Measurements from ENCODE around the gene ZNF785. TPM values are rescaled to one million over a fixed set of nuclear protein-coding genes. Genes with fewer than 3 reads are reported as not detected.
A peak's percentile ranks its signal among the peaks of the same experiment; 100 is the strongest.

The ZNF785 gene
- total and polyA plus RNA-seq, 2 donors (not counting 1 experiment from before 2014, with no cell fraction given): 12.2 to 39.7 TPM

DNA sequence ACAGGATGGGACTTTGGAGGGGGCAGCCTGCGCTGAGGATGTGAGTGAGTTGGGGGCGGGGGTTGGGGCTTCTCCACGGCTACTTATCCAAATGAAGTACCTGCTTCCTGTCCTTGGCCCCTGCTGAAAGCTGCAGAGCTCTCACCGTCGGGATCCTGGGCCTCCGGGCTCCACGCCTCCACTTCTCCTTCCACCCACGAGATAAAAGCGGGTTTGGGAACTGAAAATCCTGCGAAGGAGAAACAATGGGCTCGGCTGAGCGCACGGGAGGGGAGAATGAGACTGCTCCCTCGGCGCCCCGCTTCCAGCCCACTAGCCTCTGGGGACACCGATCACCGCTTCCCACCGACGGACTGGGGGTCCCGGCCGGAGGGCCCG lies 486 bp downstream of the ZNF785 start:
- Mint-ChIP-seq H3K4me3 (peak overlapping the region; percentile 85), H3K27me3 (no peaks in the 10 kb centered on the region), H3K4me1 (peaks cover 22% of the 10 kb centered on the region), H3K27ac (peak overlapping the region; percentile 71), H3K9me3 (ENCODE audit: insufficient read depth) (no peaks in the 10 kb centered on the region)
- H3K4me3 ChIP-seq (ENCODE audit: control extremely low read depth in 1 of 5, extremely low read depth in 1 of 5, insufficient read depth in 1 of 5, low read depth in 2 of 5, low read length in 4 of 5): peak overlapping the region; percentile 15 to 89 (median 73)
- DNase-seq: no peak
- H3K27me3 ChIP-seq (replicated peaks in 1 of 4; ENCODE audit: control extremely low read depth in 1 of 4, control insufficient read depth in 3 of 4, insufficient read depth in 4 of 4, low read length in 3 of 4): no peaks in the 10 kb centered on the region
- peak overlapping the region; percentile 29 to 82 for H3K27ac ChIP-seq (ENCODE audit: low read length in 2 of 2)
- H3K9me3 ChIP-seq (ENCODE audit: control extremely low read depth in 1 of 3, control insufficient read depth in 2 of 3, insufficient read depth in 1 of 3, low read length in 2 of 3): no peaks in the 10 kb centered on the region
- H3K36me3 ChIP-seq (replicated peaks in 1 of 2; ENCODE audit: control extremely low read depth in 1 of 2, control insufficient read depth in 1 of 2, extremely low read depth in 1 of 2, insufficient read depth in 2 of 2, low read length in 1 of 2): peaks cover 0 to 19% of the 10 kb centered on the region in 2 experiments
- H2AFZ ChIP-seq (ENCODE audit: insufficient read depth, low read depth, low read length, poor library complexity, severe bottlenecking): peak overlapping the region; percentile 99
- TF ChIP-seq, protein P1, sequence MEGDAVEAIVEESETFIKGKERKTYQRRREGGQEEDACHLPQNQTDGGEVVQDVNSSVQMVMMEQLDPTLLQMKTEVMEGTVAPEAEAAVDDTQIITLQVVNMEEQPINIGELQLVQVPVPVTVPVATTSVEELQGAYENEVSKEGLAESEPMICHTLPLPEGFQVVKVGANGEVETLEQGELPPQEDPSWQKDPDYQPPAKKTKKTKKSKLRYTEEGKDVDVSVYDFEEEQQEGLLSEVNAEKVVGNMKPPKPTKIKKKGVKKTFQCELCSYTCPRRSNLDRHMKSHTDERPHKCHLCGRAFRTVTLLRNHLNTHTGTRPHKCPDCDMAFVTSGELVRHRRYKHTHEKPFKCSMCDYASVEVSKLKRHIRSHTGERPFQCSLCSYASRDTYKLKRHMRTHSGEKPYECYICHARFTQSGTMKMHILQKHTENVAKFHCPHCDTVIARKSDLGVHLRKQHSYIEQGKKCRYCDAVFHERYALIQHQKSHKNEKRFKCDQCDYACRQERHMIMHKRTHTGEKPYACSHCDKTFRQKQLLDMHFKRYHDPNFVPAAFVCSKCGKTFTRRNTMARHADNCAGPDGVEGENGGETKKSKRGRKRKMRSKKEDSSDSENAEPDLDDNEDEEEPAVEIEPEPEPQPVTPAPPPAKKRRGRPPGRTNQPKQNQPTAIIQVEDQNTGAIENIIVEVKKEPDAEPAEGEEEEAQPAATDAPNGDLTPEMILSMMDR (IDR thresholded peaks at IDR 0.05): no peak
- TF ChIP-seq EZH2 (IDR thresholded peaks at IDR 0.05; ENCODE audit: borderline replicate concordance, insufficient read depth, low read depth, low read length, poor library complexity, severe bottlenecking): no peak
- CTCF ChIA-PET: interaction anchor here (0.7 to 3.1 kb wide), 6 partner anchors 13 to 155 kb away, joined by 4 to 14 read pairs (median 7); partner anchors contain the start of genes DCTPP1, ZNF689 and ZNF764
- peak overlapping the region; percentile 69 for H3K9ac ChIP-seq (ENCODE audit: low read length)
- H4K20me1 ChIP-seq (ENCODE audit: control insufficient read depth, insufficient read depth, low read length, poor library complexity, severe bottlenecking): no peaks in the 10 kb centered on the region
- POLR2A ChIA-PET: interaction anchor here (0.8 to 2.3 kb wide), 5 partner anchors 13 to 30 kb away, joined by 3 to 18 read pairs (median 4); partner anchors contain the start of genes ZNF688 and ZNF764
- peaks cover 8 to 21% of the 10 kb centered on the region in 2 donors for H3K4me1 ChIP-seq (ENCODE audit: control insufficient read depth in 2 of 2, insufficient read depth in 2 of 2, low read length in 2 of 2)
- peaks cover 14% of the 10 kb centered on the region for H3K79me2 ChIP-seq (ENCODE audit: control insufficient read depth, insufficient read depth, low read length)
- ATAC-seq (ENCODE audit: low read depth): peak; percentile 11
- 1% methylated on average over 22 of the region's 23 CpGs for WGBS (ENCODE audit: insufficient coverage)
- intact Hi-C loops (cut with micrococcal nuclease): loop anchor here (1.0 to 2.0 kb wide), 7 partner anchors 13 to 155 kb away; partner anchors contain the start of genes DCTPP1, ZNF689, ZNF764 and ZNF768
- peak overlapping the region; percentile 81 for H3K4me2 ChIP-seq (replicated peaks; ENCODE audit: low read depth, low read length, poor library complexity, severe bottlenecking)

DNA sequence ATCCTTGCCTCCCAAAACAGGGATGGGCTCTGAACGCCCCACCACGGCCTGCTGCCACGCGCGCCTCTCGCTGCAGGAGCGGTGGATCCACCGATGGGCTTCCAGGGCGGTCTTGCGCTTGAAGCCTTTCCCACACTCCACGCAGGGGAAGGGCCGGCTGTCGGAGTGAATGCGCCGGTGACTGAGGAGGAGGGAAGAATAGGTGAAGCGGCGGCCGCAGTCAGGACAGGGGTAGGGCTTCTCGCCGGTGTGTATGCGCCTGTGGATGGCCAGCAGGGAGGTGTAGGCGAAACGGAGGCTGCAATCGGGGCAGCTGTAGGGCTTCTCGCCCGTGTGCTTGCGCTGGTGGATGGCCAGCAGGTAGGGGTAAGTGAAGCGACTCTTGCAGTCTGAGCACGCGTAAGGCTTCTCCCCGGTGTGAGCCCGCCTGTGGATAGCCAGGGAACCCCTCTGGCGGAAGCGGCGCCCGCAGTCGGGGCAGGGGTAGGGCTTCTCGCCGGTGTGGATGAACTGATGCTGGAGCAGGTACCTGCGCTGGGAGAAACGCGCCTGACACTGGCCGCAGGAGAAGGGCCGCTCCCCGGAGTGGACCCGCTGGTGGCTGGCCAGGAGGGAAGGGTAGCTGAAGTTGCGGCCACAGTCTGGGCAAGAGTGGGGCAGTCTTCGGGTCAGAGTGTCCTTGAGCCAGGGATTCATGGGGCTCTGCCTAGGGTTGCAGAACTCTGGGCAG lies 2.7 kb downstream of the ZNF785 start:
- Histone ChIP-seq H3K36me3 (replicated peaks in 1 of 2; ENCODE audit: control extremely low read depth in 1 of 2, control insufficient read depth in 1 of 2, extremely low read depth in 1 of 2, insufficient read depth in 2 of 2, low read length in 1 of 2) (peaks cover 0 to 22% of the 10 kb centered on the region in 2 experiments), H3K79me2 (ENCODE audit: control insufficient read depth, insufficient read depth, low read length) (peaks cover 14% of the 10 kb centered on the region), H3K9me3 (ENCODE audit: control extremely low read depth in 1 of 3, control insufficient read depth in 2 of 3, insufficient read depth in 1 of 3, low read length in 2 of 3) (no peaks in the 10 kb centered on the region), H3K4me2 (replicated peaks; ENCODE audit: low read depth, low read length, poor library complexity, severe bottlenecking) (no peak overlapping the region), H3K9ac (ENCODE audit: low read length) (no peak overlapping the region), H4K20me1 (ENCODE audit: control insufficient read depth, insufficient read depth, low read length, poor library complexity, severe bottlenecking) (no peaks in the 10 kb centered on the region), H3K4me1 (ENCODE audit: control insufficient read depth in 2 of 2, insufficient read depth in 2 of 2, low read length in 2 of 2) (peaks cover 8 to 21% of the 10 kb centered on the region in 2 donors), H3K4me3 (ENCODE audit: control extremely low read depth in 1 of 5, extremely low read depth in 1 of 5, insufficient read depth in 1 of 5, low read depth in 2 of 5, low read length in 4 of 5) (no peak overlapping the region), H2AFZ (ENCODE audit: insufficient read depth, low read depth, low read length, poor library complexity, severe bottlenecking) (no peak overlapping the region), H3K27ac (ENCODE audit: low read length in 2 of 2) (no peak overlapping the region), H3K27me3 (replicated peaks in 1 of 4; ENCODE audit: control extremely low read depth in 1 of 4, control insufficient read depth in 3 of 4, insufficient read depth in 4 of 4, low read length in 3 of 4) (no peaks in the 10 kb centered on the region)
- CTCF ChIA-PET: no interaction called here
- no peak overlapping the region for H3K27ac Mint-ChIP-seq
- H3K4me3 Mint-ChIP-seq: no peak overlapping the region
- no peak for TF ChIP-seq EZH2 (IDR thresholded peaks at IDR 0.05; ENCODE audit: borderline replicate concordance, insufficient read depth, low read depth, low read length, poor library complexity, severe bottlenecking)
- peaks cover 21% of the 10 kb centered on the region for H3K4me1 Mint-ChIP-seq
- no peaks in the 10 kb centered on the region for H3K27me3 Mint-ChIP-seq
- 97% methylated on average over 48 of the region's 48 CpGs for WGBS (ENCODE audit: insufficient coverage)
- H3K9me3 Mint-ChIP-seq (ENCODE audit: insufficient read depth): no peaks in the 10 kb centered on the region
- no peak for ATAC-seq (ENCODE audit: low read depth)
- POLR2A ChIA-PET: no interaction called here
- no peak for DNase-seq
- intact Hi-C loops (cut with micrococcal nuclease): no loop called here

All from B cell (primary cell).